Tibial artery (tissue), 4 donors: ENCODE data around the gene WFS1.

Experiments used
- DNase-seq, 2 donors: peaks; one replicate each; pipeline ENCODE4 v3.0.0-alpha.2; 2019
- H3K27ac ChIP-seq, 2 donors: fragments of 200-600 bp; sonication (generic) in 1 of 2; 1 replicate in 1 of 2; 2 replicates in 1 of 2; pipeline ENCODE4 v1.5.1; 2018 to 2019; ENCODE audit warnings: mild to moderate bottlenecking in 1 of 2
- H3K27me3 ChIP-seq, 2 donors: fragments of 200-600 bp; sonication (generic) in 1 of 2; one replicate each; pipeline versions ENCODE4 v1.5.1 to v1.6.0; 2016 to 2019
- H3K36me3 ChIP-seq, 3 donors: fragments of 200-600 bp; sonication (generic) in 2 of 3; one replicate each; pipeline ENCODE4 v1.5.1; 2016 to 2019; ENCODE audit warnings: mild to moderate bottlenecking in 2 of 3
- H3K4me1 ChIP-seq, 4 donors: fragments of 200-600 bp; sonication (generic) in 2 of 4; 1 replicate in 3 of 4; 2 replicates in 1 of 4; pipeline ENCODE4 v1.5.1; 2016 to 2019
- H3K4me3 ChIP-seq, 2 donors: fragments of 200-600 bp; sonication (generic) in 1 of 2; 1 replicate in 1 of 2; 2 replicates in 1 of 2; pipeline ENCODE4 v1.5.1; 2018 to 2019; ENCODE audit warnings: mild to moderate bottlenecking in 2 of 2
- H3K9me3 ChIP-seq, 3 donors: fragments of 200-600 bp; sonication (generic) in 1 of 3; one replicate each; pipeline ENCODE4 v1.5.1; 2016 to 2019
- intact Hi-C: fragments of 100-400 bp; cut with DNase I; formaldehyde crosslinking; loops from one replicate; pipeline ENCODE4 v1.15.0; 2023; ENCODE audit warnings: low total_unique reads
- TF ChIP-seq, protein P1 (sequence below), 2 experiments: fragments of 200-600 bp in 1 of 2; fragments of 450-650 bp in 1 of 2; IDR thresholded peaks; one replicate each; pipeline ENCODE4 v1.5.1; 2017 to 2019; ENCODE audit warnings: antibody characterized with exemption in 2 of 2, mild to moderate bottlenecking in 1 of 2, moderate library complexity in 1 of 2

Gene WFS1

GRCh38 chr4:6324999-6325787, 55.5 kb downstream of the WFS1 start:
- Histone ChIP-seq H3K9me3 (peaks cover 0 to 6% (median 2%) of the 10 kb centered on the region in 3 donors), H3K4me3 (no peak overlapping the region), H3K36me3 (no peaks in the 10 kb centered on the region), H3K27me3 (peaks cover 0 to 31% of the 10 kb centered on the region in 2 donors), H3K27ac (no peak overlapping the region), H3K4me1 (peaks cover 0 to 6% (median 0%) of the 10 kb centered on the region in 4 donors)
- TF ChIP-seq, protein P1, sequence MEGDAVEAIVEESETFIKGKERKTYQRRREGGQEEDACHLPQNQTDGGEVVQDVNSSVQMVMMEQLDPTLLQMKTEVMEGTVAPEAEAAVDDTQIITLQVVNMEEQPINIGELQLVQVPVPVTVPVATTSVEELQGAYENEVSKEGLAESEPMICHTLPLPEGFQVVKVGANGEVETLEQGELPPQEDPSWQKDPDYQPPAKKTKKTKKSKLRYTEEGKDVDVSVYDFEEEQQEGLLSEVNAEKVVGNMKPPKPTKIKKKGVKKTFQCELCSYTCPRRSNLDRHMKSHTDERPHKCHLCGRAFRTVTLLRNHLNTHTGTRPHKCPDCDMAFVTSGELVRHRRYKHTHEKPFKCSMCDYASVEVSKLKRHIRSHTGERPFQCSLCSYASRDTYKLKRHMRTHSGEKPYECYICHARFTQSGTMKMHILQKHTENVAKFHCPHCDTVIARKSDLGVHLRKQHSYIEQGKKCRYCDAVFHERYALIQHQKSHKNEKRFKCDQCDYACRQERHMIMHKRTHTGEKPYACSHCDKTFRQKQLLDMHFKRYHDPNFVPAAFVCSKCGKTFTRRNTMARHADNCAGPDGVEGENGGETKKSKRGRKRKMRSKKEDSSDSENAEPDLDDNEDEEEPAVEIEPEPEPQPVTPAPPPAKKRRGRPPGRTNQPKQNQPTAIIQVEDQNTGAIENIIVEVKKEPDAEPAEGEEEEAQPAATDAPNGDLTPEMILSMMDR (IDR thresholded peaks at IDR 0.05), result no peak
- no peak for DNase-seq
- intact Hi-C loops, result no loop called here

GRCh38 chr4:6325788-6326290, 56.2 kb downstream of the WFS1 start:
- H3K27me3 ChIP-seq, result peaks cover 0 to 31% of the 10 kb centered on the region in 2 donors
- TF ChIP-seq, protein P1 (IDR thresholded peaks at IDR 0.05), result no peak
- H3K9me3 ChIP-seq, result no peaks in the 10 kb centered on the region
- H3K4me1 ChIP-seq, result peaks cover 0 to 6% (median 0%) of the 10 kb centered on the region in 4 donors
- H3K36me3 ChIP-seq, result no peaks in the 10 kb centered on the region
- H3K27ac ChIP-seq, result no peak overlapping the region
- no peak for DNase-seq
- intact Hi-C loops, result no loop called here
- H3K4me3 ChIP-seq, result no peak overlapping the region

DNA sequence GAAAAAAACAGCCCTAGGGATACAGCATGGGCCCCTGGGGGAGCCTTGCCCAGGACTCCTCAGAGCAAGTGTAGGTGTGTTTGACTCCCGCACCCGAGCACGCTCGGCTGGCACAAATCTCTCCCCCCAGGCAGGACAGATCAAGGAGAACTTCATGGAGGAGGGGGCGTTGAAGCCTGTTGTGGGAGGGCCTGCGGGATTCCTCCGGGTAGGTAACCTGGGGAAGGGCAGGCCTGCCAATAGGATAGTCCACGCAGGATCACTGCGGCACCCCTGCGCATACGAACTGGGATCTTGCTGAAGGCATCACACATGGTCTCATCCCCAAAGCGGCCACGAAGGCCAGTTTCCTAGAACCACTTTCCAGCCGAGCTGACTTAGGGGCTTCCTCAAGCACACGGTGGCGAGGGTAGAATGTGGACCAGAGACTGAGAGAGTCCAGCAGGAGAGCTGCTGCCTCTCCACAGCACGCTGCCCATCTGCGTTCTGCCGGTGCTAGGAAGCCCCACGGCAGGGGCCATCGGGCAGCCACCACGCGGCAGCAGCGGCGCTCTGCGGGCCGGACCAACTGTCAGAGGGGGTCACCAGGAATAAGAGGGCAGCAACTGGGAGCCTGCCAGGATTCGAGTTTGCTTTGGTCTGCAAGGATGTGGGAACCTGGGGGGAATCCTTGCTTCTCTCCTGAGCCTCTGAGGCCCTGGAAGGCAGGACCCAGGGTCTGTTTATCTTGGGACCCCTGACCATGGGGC, 56.8 kb downstream of the WFS1 start:
- no peaks in the 10 kb centered on the region for H3K36me3 ChIP-seq
- H3K4me1 ChIP-seq, result peaks cover 0 to 6% (median 0%) of the 10 kb centered on the region in 4 donors
- no peak overlapping the region for H3K27ac ChIP-seq
- no peak overlapping the region for H3K4me3 ChIP-seq
- no peak for DNase-seq
- peaks cover 0 to 1% (median 0%) of the 10 kb centered on the region in 3 donors for H3K9me3 ChIP-seq
- TF ChIP-seq, protein P1 (IDR thresholded peaks at IDR 0.05), result no peak
- peaks cover 0 to 36% of the 10 kb centered on the region in 2 donors for H3K27me3 ChIP-seq
- intact Hi-C loops, result loop anchor here (1.0 kb wide), 1 partner anchor 76 kb away; no protein-coding TSS in a partner anchor

DNA sequence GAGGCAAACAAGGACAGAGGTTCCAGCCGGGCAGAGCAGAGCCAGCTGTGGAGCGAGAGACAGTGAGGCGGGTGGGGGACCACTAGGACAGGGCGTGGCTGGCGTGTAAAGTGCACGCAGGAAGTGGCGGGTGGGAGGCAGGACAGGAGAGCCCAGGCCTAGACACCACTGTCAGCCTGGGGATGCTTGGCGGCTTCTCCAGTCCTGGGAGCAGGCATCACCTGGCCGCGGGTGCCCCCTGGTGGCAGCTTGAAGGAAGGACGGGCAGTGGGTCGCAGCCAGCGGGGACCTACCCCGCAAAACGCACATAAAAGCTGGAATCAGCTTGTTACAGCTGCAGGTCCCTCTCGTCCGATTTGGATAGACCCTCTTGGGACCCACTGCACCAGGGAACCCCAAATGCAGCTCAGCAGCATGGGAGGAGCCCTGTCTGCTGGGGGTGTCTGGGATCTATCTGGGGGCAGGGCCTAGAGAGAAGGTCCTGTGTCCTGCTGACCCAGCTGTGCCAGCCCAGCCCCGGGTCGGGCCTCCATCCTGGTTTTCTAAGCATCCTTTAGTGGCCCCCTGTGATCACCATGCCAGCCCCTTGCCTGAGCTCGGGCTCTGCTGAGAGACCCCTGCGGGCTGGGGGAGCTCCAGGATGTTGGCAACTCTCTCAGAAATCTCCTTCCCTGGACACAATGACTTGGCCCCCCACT, 57.7 kb downstream of the WFS1 start:
- intact Hi-C loops, result loop anchor here (1.0 kb wide), 1 partner anchor 77 kb away; no protein-coding TSS in a partner anchor
- TF ChIP-seq, protein P1 (IDR thresholded peaks at IDR 0.05), result peak; percentile 96 to 98
- H3K27ac ChIP-seq, result no peak overlapping the region
- peaks cover 0 to 45% of the 10 kb centered on the region in 2 donors for H3K27me3 ChIP-seq
- DNase-seq, result peak; percentile 67 to 82
- H3K4me1 ChIP-seq, result peaks cover 0 to 6% (median 0%) of the 10 kb centered on the region in 4 donors
- H3K4me3 ChIP-seq, result no peak overlapping the region
- H3K9me3 ChIP-seq, result peaks cover 0 to 4% (median 0%) of the 10 kb centered on the region in 3 donors
- no peaks in the 10 kb centered on the region for H3K36me3 ChIP-seq

GRCh38 chr4:6328526-6328925, 58.9 kb downstream of the WFS1 start:
- intact Hi-C loops, result loop anchor here (2.0 kb wide), 1 partner anchor 68 kb away; no protein-coding TSS in a partner anchor
- TF ChIP-seq, protein P1 (IDR thresholded peaks at IDR 0.05), result no peak
- Histone ChIP-seq H3K27me3 (peaks cover 0 to 54% of the 10 kb centered on the region in 2 donors), H3K27ac (no peak overlapping the region), H3K4me1 (peaks cover 0 to 6% (median 0%) of the 10 kb centered on the region in 4 donors), H3K9me3 (peaks cover 0 to 4% (median 0%) of the 10 kb centered on the region in 3 donors), H3K36me3 (no peaks in the 10 kb centered on the region), H3K4me3 (no peak overlapping the region)
- no peak for DNase-seq
